ENCODE data around the gene PRPH2. TPM values are rescaled to one million over a fixed set of nuclear protein-coding genes. Genes with fewer than 3 reads are reported as not detected.
"Not testable (repeated sequence)": the region's sequence is repeated elsewhere in the genome, so short reads cannot be mapped to it uniquely, and the experiment has no call there.

The PRPH2 gene
- total RNA-seq, 2 experiments from 2014 or later: not detected

GRCh38 chr6:42733867-42734481, 11.6 kb upstream of the PRPH2 start:
- ChIA-PET POLR2A (interaction anchor here (0.6 kb wide), 1 partner anchor 18 kb away, joined by 3 read pairs; no protein-coding TSS in a partner anchor), CTCF (interaction anchor here (0.6 to 0.8 kb wide), 3 partner anchors 8 to 278 kb away, joined by 3 to 5 read pairs (median 3); no protein-coding TSS in a partner anchor)
- not testable (repeated sequence) for H3K36me3 Mint-ChIP-seq (ENCODE audit: low read depth); H3K27me3 Mint-ChIP-seq; H3K4me1 Mint-ChIP-seq; H3K4me3 Mint-ChIP-seq; H3K9me3 Mint-ChIP-seq; DNase-seq; H3K27ac Mint-ChIP-seq

GRCh38 chr6:42729731-42730130, 7.3 kb upstream of the PRPH2 start:
- H3K9me3 Mint-ChIP-seq: peaks cover 3% of the 10 kb centered on the region
- H3K27me3 Mint-ChIP-seq: no peaks in the 10 kb centered on the region
- POLR2A ChIA-PET: no interaction called here

GRCh38 chr6:42727627-42728026, 5.2 kb upstream of the PRPH2 start:
- peaks cover 3% of the 10 kb centered on the region for H3K27me3 Mint-ChIP-seq
- CTCF ChIA-PET: interaction anchor here (1.0 to 2.5 kb wide), 8 partner anchors 14 to 66 kb away, joined by 3 to 19 read pairs (median 4); partner anchors contain the start of gene TBCC

More at GRCh38 chr6:42729731-42730130, 7.3 kb upstream of the PRPH2 start:
- H3K27ac Mint-ChIP-seq: no peak overlapping the region
- no peaks in the 10 kb centered on the region for H3K36me3 Mint-ChIP-seq (ENCODE audit: low read depth)
- no peak overlapping the region for H3K4me3 Mint-ChIP-seq
- H3K4me1 Mint-ChIP-seq: peaks cover 24% of the 10 kb centered on the region
- DNase-seq: no peak
- CTCF ChIA-PET: interaction anchor here (0.7 to 1.8 kb wide), 6 partner anchors 14 to 693 kb away, joined by 3 to 6 read pairs (median 4); no protein-coding TSS in a partner anchor

GRCh38 chr6:42727087-42727611, 4.8 kb upstream of the PRPH2 start:
- H3K27me3 Mint-ChIP-seq: peaks cover 3% of the 10 kb centered on the region
- CTCF ChIA-PET: interaction anchor here (1.1 to 2.5 kb wide), 9 partner anchors 15 to 66 kb away, joined by 3 to 19 read pairs (median 4); partner anchors contain the start of gene TBCC

More at GRCh38 chr6:42727627-42728026, 5.2 kb upstream of the PRPH2 start:
- no peak for DNase-seq
- H3K4me3 Mint-ChIP-seq: peak overlapping the region; percentile 40
- no peaks in the 10 kb centered on the region for H3K36me3 Mint-ChIP-seq (ENCODE audit: low read depth)
- H3K4me1 Mint-ChIP-seq: peaks cover 24% of the 10 kb centered on the region
- POLR2A ChIA-PET: no interaction called here
- H3K9me3 Mint-ChIP-seq: peaks cover 2% of the 10 kb centered on the region
- H3K27ac Mint-ChIP-seq: peak overlapping the region; percentile 97

GRCh38 chr6:42726485-42727086, 4.2 kb upstream of the PRPH2 start:
- peak; percentile 80 for DNase-seq
- no peaks in the 10 kb centered on the region for H3K9me3 Mint-ChIP-seq
- ChIA-PET POLR2A (interaction anchor here (0.8 to 1.0 kb wide), 2 partner anchors 34 to 203 kb away, joined by 3 read pairs; partner anchors contain the start of gene CNPY3), CTCF (interaction anchor here (0.5 to 2.5 kb wide), 18 partner anchors 8 to 501 kb away, joined by 3 to 19 read pairs (median 4); partner anchors contain the start of gene TBCC)
- H3K4me1 Mint-ChIP-seq: peaks cover 24% of the 10 kb centered on the region
- peak overlapping the region; percentile 70 for H3K4me3 Mint-ChIP-seq
- H3K27me3 Mint-ChIP-seq: peaks cover 3% of the 10 kb centered on the region
- no peaks in the 10 kb centered on the region for H3K36me3 Mint-ChIP-seq (ENCODE audit: low read depth)
- peak overlapping the region; percentile 97 for H3K27ac Mint-ChIP-seq

More at GRCh38 chr6:42727087-42727611, 4.8 kb upstream of the PRPH2 start:
- POLR2A ChIA-PET: interaction anchor here (1.0 kb wide), 1 partner anchor 203 kb away, joined by 3 read pairs; the partner anchor contains the start of gene CNPY3
- H3K9me3 Mint-ChIP-seq: no peaks in the 10 kb centered on the region
- DNase-seq: no peak
- H3K4me3 Mint-ChIP-seq: peak overlapping the region; percentile 70
- peak overlapping the region; percentile 97 for H3K27ac Mint-ChIP-seq
- peaks cover 24% of the 10 kb centered on the region for H3K4me1 Mint-ChIP-seq
- H3K36me3 Mint-ChIP-seq (ENCODE audit: low read depth): no peaks in the 10 kb centered on the region

GRCh38 chr6:42726026-42726425, 3.6 kb upstream of the PRPH2 start:
- H3K27me3 Mint-ChIP-seq: peaks cover 6% of the 10 kb centered on the region
- H3K4me3 Mint-ChIP-seq: peak overlapping the region; percentile 70
- DNase-seq: no peak
- peaks cover 24% of the 10 kb centered on the region for H3K4me1 Mint-ChIP-seq
- no peaks in the 10 kb centered on the region for H3K9me3 Mint-ChIP-seq
- peak overlapping the region; percentile 97 for H3K27ac Mint-ChIP-seq
- no peaks in the 10 kb centered on the region for H3K36me3 Mint-ChIP-seq (ENCODE audit: low read depth)
- POLR2A ChIA-PET: interaction anchor here (0.6 to 0.8 kb wide), 2 partner anchors 34 to 50 kb away, joined by 3 to 10 read pairs; no protein-coding TSS in a partner anchor
- CTCF ChIA-PET: interaction anchor here (0.5 to 2.5 kb wide), 18 partner anchors 8 to 501 kb away, joined by 3 to 19 read pairs (median 4); partner anchors contain the start of gene TBCC

- Mint-ChIP-seq H3K27ac (no peak overlapping the region), H3K27me3 (peaks cover 7% of the 10 kb centered on the region), H3K36me3 (ENCODE audit: low read depth) (no peaks in the 10 kb centered on the region), H3K4me1 (peaks cover 24% of the 10 kb centered on the region), H3K9me3 (no peaks in the 10 kb centered on the region), H3K4me3 (no peak overlapping the region)
- DNase-seq: no peak
- ChIA-PET POLR2A (no interaction called here), CTCF (interaction anchor here (1.5 to 1.8 kb wide), 2 partner anchors 23 to 26 kb away, joined by 4 to 10 read pairs; no protein-coding TSS in a partner anchor)
Measured at GRCh38 chr6:42724825-42725224, 2.4 kb upstream of the PRPH2 start.

GRCh38 chr6:42720739-42721138, 1.7 kb downstream of the PRPH2 start:
- no peak for DNase-seq
- peaks cover under 1% of the 10 kb centered on the region for H3K4me1 Mint-ChIP-seq
- H3K27ac Mint-ChIP-seq: no peak overlapping the region
- CTCF ChIA-PET: interaction anchor here (0.6 kb wide), 1 partner anchor 22 kb away, joined by 3 read pairs; no protein-coding TSS in a partner anchor
- H3K27me3 Mint-ChIP-seq: peaks cover 7% of the 10 kb centered on the region
- H3K9me3 Mint-ChIP-seq: no peaks in the 10 kb centered on the region
- POLR2A ChIA-PET: no interaction called here
- no peak overlapping the region for H3K4me3 Mint-ChIP-seq
- H3K36me3 Mint-ChIP-seq (ENCODE audit: low read depth): no peaks in the 10 kb centered on the region

GRCh38 chr6:42715871-42716270, 6.5 kb downstream of the PRPH2 start:
- no peaks in the 10 kb centered on the region for H3K36me3 Mint-ChIP-seq (ENCODE audit: low read depth)
- peaks cover 8% of the 10 kb centered on the region for H3K9me3 Mint-ChIP-seq
- H3K4me3 Mint-ChIP-seq: no peak overlapping the region
- H3K27ac Mint-ChIP-seq: no peak overlapping the region
- no peaks in the 10 kb centered on the region for H3K4me1 Mint-ChIP-seq
- DNase-seq: no peak
- H3K27me3 Mint-ChIP-seq: no peaks in the 10 kb centered on the region
- ChIA-PET POLR2A (no interaction called here), CTCF (interaction anchor here (0.6 to 1.1 kb wide), 2 partner anchors 10 to 235 kb away, joined by 3 to 5 read pairs; no protein-coding TSS in a partner anchor)

- ChIA-PET POLR2A (no interaction called here), CTCF (interaction anchor here (1.2 kb wide), 1 partner anchor 22 kb away, joined by 3 read pairs; no protein-coding TSS in a partner anchor)
- Mint-ChIP-seq H3K4me3 (no peak overlapping the region), H3K27me3 (no peaks in the 10 kb centered on the region), H3K4me1 (no peaks in the 10 kb centered on the region), H3K9me3 (peaks cover 8% of the 10 kb centered on the region), H3K27ac (no peak overlapping the region), H3K36me3 (ENCODE audit: low read depth) (no peaks in the 10 kb centered on the region)
- no peak for DNase-seq
Measured at GRCh38 chr6:42714098-42714761, 8.2 kb downstream of the PRPH2 start.

- no peaks in the 10 kb centered on the region for H3K36me3 Mint-ChIP-seq (ENCODE audit: low read depth)
- no peak overlapping the region for H3K27ac Mint-ChIP-seq
- no peak for DNase-seq
- no peak overlapping the region for H3K4me3 Mint-ChIP-seq
- no peaks in the 10 kb centered on the region for H3K27me3 Mint-ChIP-seq
- CTCF ChIA-PET: interaction anchor here (1.1 kb wide), 1 partner anchor 14 kb away, joined by 4 read pairs; no protein-coding TSS in a partner anchor
- H3K4me1 Mint-ChIP-seq: no peaks in the 10 kb centered on the region
- H3K9me3 Mint-ChIP-seq: peaks cover 8% of the 10 kb centered on the region
- POLR2A ChIA-PET: no interaction called here
Measured at GRCh38 chr6:42711930-42712329, 10.5 kb downstream of the PRPH2 start.

GRCh38 chr6:42710316-42710715, 12.1 kb downstream of the PRPH2 start:
- H3K4me1 Mint-ChIP-seq: no peaks in the 10 kb centered on the region
- no peaks in the 10 kb centered on the region for H3K36me3 Mint-ChIP-seq (ENCODE audit: low read depth)
- no peaks in the 10 kb centered on the region for H3K27me3 Mint-ChIP-seq
- peaks cover 8% of the 10 kb centered on the region for H3K9me3 Mint-ChIP-seq
- ChIA-PET CTCF (interaction anchor here (0.5 kb wide), 1 partner anchor 888 kb away, joined by 3 read pairs; no protein-coding TSS in a partner anchor), POLR2A (no interaction called here)
- DNase-seq: no peak
- H3K27ac Mint-ChIP-seq: no peak overlapping the region
- H3K4me3 Mint-ChIP-seq: no peak overlapping the region
